GM19239 (cell line): ENCODE measurements around the gene VEZT.
"Not testable (repeated sequence)": the region's sequence is repeated elsewhere in the genome, so short reads cannot be mapped to it uniquely, and the experiment has no call there.

Experiments
- DNase-seq: peaks from one replicate; pipeline ENCODE4 v3.0.0; 2011; ENCODE audit warnings: low spot score; ENCODE audit not compliant: insufficient read length
- FAIRE-seq: peaks from 2 replicates; lab custom pipeline; 2011; peaks lifted over from hg19 to GRCh38; lab: Jason Lieb, UNC

Gene VEZT

DNA sequence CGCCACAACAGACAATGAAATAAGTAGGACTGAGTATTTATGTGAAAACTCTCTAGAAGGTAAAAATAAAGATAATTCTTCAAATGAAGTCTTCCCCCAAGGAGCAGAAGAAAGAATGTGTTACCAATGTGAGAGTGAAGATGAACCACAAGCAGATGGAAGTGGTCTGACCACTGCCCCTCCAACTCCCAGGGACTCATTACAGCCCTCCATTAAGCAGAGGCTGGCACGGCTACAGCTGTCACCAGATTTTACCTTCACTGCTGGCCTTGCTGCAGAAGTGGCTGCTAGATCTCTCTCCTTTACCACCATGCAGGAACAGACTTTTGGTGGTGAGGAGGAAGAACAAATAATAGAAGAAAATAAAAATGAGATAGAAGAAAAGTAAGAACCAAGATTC lies 82.7 kb downstream of the VEZT start:
- FAIRE-seq = no peak

DNA sequence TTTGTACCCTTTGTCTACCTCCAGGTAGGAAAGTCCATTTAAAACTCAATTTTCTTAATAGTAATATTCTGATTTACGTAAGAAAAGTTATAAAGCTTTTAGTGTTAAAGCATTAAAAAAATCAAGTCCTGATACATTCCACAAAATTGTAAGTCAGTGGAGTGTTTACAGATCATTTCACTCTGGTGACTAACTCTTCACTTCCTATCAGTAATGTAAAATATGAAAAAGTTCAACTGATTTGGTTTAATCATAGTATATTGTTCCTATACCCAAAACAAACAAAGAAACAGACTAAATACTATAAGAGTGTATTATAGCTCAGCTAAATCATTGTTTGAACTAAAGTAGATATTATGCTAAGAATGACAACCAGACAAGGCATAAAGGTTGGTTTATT lies 85.9 kb downstream of the VEZT start:
- DNase-seq = no peak
- FAIRE-seq = no peak

More for the DNA sequence above, 82.7 kb downstream of the VEZT start:
- no peak for DNase-seq

GRCh38 chr12:95304673-95305198 lies 87.1 kb downstream of the VEZT start:
- FAIRE-seq (no peak), DNase-seq (no peak)

DNA sequence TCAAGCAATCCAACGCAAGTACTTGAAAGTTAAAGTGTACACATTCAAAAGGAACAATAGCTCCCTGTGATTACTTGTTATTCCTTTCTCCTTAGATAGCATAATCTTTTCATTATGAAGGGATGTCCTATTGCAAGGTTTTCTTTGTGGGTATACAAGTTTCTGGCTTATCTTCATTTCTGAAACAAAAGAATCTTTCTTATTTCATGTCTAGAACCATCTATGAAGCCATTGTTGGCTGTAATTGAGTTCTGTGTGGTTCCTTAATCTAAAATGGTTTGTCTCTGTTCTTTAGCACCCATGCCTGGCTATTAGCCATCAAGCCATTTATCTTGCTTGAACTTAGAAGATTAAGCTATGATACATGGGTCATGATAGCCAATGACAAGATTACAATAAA lies 95.0 kb downstream of the VEZT start:
- FAIRE-seq (no peak), DNase-seq (no peak)

DNA sequence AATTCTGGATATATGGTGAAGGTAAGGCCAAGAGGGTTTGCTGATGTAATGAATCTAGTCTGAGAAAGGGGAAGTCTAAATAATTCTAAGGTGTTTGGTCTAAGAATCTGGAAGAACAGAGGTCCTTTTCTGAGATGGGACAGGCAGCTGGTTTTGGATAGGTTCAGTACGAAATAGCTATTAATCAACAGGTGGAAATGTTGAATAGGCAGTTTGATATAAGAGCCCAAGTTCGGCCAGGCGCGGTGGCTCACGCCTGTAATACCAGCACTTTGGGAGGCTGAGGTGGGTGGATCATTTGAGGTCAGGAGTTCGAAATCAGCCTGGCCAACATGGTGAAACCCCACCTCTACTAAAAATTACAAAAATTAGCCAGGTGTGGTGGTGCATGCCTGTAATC lies 97.1 kb downstream of the VEZT start:
- not testable (repeated sequence) for FAIRE-seq, DNase-seq

- FAIRE-seq (no peak), DNase-seq (no peak)
These were observed 99.2 kb downstream of the VEZT start for GRCh38 chr12:95316798-95317197.

- FAIRE-seq (no peak), DNase-seq (no peak)
These were observed 100.5 kb downstream of the VEZT start for GRCh38 chr12:95318071-95318545.

DNA sequence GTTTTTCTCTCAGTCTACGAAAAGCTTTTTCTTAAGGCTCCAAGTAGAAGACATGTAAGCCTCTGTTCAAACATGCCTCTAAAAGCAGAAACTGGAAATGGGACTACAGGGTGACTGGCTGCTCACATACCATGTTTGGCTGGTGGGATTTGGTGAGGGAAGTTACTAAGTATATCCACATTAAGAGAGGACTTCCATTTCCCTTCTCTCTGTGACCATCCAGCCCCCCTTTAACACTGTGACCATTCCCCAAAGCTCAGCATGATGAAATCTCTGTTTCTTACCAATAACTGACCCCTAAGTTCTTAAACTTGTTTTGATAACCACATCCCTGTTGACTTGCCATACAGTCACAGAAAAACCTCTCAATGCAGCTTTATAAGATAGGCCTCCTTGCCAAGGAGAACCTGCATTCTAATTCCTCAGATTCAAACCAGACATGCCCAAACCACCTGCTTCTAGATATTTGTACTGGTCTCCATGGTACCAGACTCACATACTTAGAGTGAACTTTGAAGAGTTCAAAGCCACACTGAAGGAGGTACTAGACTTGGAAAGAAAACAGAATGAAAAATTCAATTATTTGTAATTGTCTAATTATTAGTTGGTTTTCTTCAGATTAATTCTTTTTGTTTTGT lies 102.2 kb downstream of the VEZT start:
- no peak for FAIRE-seq
- no peak for DNase-seq

GRCh38 chr12:95321516-95322246 lies 104.1 kb downstream of the VEZT start:
- DNase-seq = no peak
- no peak for FAIRE-seq

- FAIRE-seq (no peak), DNase-seq (no peak)
These were observed 104.7 kb downstream of the VEZT start for GRCh38 chr12:95322326-95322725.

DNA sequence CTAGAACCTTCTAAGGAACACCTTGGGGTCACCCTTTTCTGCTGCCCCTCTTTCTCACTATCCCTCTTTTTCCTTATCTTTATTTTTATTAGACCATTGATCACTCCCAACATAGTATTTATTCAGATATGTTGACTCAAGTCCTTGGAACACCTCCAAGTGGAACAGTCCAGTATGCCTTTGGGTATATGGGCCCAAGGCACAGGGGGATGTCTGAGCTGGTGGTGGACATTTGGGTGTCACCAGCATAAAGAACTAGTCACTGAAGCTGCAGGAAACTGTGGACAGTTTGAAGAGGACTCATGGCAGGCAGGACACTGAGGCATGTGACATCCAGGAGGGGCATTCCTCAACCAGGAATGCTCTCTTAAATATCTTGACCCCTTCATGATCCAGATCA lies 105.6 kb downstream of the VEZT start:
- FAIRE-seq = no peak
- DNase-seq = no peak

GRCh38 chr12:95324246-95324645 lies 106.6 kb downstream of the VEZT start:
- FAIRE-seq, DNase-seq: not testable (repeated sequence)

- DNase-seq = no peak
- no peak for FAIRE-seq
These were observed 107.9 kb downstream of the VEZT start for GRCh38 chr12:95325501-95325900.

GRCh38 chr12:95326445-95326844 lies 108.8 kb downstream of the VEZT start:
- no peak for DNase-seq
- FAIRE-seq = no peak

- FAIRE-seq = no peak
- DNase-seq = no peak
These were observed 109.2 kb downstream of the VEZT start for GRCh38 chr12:95326855-95327254.

- FAIRE-seq (no peak), DNase-seq (no peak)
These were observed 111.1 kb downstream of the VEZT start for GRCh38 chr12:95328708-95329107.

- DNase-seq = no peak
These were observed 118.3 kb downstream of the VEZT start for GRCh38 chr12:95335948-95336347.

GRCh38 chr12:95336387-95337067 lies 118.9 kb downstream of the VEZT start:
- FAIRE-seq = no peak
- DNase-seq = no peak

More at GRCh38 chr12:95335948-95336347, 118.3 kb downstream of the VEZT start:
- no peak for FAIRE-seq

DNA sequence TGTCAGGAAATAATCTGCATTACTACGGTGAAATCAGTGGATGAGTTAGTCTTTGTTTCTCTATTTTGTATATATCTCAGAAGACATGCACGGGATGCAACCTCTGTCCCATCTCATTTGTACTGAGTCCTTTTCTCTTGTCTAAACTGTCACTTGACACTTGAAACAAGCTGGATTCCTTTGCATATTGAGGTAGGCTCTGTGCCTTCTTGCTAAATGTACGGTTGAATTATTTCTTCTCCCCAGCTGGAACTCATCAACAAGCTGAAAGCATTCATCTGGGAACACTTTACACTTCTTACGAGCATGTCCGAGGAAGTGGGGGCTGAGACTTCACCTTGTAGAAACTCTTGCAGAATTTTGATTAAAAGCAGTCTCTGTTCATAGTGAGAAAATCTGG lies 119.5 kb downstream of the VEZT start:
- DNase-seq (no peak), FAIRE-seq (no peak)

DNA sequence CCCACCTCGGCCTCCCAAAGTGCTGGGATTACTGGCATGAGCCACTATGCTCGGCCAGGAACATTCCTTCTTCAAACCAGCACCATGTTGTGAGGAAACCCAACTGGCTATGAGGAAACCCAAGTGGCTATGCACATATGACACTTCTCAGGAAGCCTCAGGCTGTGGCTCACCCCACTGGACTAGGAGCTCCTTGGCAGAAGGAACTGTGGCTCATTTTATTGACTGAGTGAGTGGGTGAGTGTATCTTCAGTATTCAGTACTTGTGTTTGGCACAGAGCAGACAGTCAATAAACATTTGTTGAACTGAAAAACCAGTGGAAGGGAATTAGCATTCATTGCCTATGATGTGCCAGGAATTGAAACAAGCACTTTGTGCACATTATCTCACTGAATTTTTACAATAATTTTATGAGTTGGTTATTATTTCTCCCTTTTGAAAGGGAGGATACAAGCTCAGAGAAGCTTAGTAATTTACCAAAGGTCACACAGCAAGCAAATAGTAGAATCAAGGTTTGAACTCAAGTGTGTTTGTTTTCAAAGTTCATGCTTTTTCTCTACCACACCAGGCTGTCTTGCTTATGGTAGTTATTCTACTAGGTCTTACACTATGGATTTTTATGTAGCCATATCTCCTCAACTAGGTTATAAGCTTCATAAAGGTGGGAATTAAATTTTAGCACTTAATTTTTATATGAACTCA lies 121.6 kb downstream of the VEZT start:
- FAIRE-seq (no peak), DNase-seq (no peak)
